Measurements from ENCODE around the gene EDEM3. TPM values are rescaled to one million over a fixed set of nuclear protein-coding genes. Genes with fewer than 3 reads are reported as not detected.

EDEM3 gene
- total RNA-seq, 1 experiment from 2014 or later, result 10.6 TPM

DNA sequence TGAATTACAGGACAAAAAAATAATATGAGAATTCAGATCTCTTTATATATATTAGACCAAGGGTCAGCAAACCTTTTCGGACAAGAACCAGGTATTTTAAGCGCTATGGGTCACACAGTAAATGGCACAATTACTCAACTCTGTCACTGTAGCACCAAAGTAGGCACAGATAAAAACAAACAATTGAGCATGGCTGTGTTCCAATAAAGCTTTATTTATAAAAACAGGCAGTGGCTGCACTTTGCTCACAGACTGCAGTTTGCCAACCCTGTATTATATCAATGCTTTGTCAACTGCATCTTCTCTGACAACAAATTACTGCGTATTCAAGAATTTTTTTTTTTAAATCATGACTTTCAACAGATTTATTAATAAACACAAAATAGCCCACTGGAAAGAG, 29.8 kb downstream of the EDEM3 start (continued):
- TF ChIP-seq, protein P1, sequence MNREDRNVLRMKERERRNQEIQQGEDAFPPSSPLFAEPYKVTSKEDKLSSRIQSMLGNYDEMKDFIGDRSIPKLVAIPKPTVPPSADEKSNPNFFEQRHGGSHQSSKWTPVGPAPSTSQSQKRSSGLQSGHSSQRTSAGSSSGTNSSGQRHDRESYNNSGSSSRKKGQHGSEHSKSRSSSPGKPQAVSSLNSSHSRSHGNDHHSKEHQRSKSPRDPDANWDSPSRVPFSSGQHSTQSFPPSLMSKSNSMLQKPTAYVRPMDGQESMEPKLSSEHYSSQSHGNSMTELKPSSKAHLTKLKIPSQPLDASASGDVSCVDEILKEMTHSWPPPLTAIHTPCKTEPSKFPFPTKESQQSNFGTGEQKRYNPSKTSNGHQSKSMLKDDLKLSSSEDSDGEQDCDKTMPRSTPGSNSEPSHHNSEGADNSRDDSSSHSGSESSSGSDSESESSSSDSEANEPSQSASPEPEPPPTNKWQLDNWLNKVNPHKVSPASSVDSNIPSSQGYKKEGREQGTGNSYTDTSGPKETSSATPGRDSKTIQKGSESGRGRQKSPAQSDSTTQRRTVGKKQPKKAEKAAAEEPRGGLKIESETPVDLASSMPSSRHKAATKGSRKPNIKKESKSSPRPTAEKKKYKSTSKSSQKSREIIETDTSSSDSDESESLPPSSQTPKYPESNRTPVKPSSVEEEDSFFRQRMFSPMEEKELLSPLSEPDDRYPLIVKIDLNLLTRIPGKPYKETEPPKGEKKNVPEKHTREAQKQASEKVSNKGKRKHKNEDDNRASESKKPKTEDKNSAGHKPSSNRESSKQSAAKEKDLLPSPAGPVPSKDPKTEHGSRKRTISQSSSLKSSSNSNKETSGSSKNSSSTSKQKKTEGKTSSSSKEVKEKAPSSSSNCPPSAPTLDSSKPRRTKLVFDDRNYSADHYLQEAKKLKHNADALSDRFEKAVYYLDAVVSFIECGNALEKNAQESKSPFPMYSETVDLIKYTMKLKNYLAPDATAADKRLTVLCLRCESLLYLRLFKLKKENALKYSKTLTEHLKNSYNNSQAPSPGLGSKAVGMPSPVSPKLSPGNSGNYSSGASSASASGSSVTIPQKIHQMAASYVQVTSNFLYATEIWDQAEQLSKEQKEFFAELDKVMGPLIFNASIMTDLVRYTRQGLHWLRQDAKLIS (CRISPR knock-in tag; IDR thresholded peaks at IDR 0.05; ENCODE audit: borderline replicate concordance), result no peak
- no peak for TF ChIP-seq ZNF121 (CRISPR knock-in tag; IDR thresholded peaks at IDR 0.05)

DNA sequence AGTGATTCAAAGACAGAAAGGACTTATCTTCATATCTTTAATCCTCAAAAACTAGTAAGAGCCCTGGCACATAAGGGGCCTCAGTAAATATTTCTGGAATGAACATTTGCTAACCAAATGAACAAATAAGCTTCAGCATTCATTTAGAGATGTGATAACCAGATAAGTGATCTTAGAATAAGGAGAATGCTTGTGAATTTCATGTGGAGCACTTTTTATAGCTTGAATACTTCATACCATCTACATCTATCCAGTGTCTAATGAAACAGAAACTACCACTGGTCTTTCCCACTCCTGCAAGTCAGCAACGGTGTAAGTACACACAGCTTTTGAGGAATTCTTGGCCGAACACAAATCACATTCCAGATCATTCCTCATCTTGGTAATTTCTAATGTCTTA, 38.5 kb downstream of the EDEM3 start:
- CTCF ChIA-PET, result no interaction called here
- ATAC-seq, result no peak
- H3K27ac Mint-ChIP-seq, result no peak overlapping the region
- H3K4me3 Mint-ChIP-seq, result no peak overlapping the region
- no peaks in the 10 kb centered on the region; the same call in 1 of the 2 replicates for H3K36me3 Mint-ChIP-seq
- no peaks in the 10 kb centered on the region for H3K27me3 Mint-ChIP-seq (ENCODE audit: low read depth)
- H3K4me1 Mint-ChIP-seq, result no peaks in the 10 kb centered on the region
- DNase-seq (ENCODE audit: low spot score), result no peak
- H3K9me3 Mint-ChIP-seq, result no peaks in the 10 kb centered on the region
- POLR2A ChIA-PET, result no interaction called here
- TF ChIP-seq GRHL2 (CRISPR knock-in tag; IDR thresholded peaks at IDR 0.05; ENCODE audit: insufficient replicate concordance, severe bottlenecking), result no peak
- TF ChIP-seq, protein P2, sequence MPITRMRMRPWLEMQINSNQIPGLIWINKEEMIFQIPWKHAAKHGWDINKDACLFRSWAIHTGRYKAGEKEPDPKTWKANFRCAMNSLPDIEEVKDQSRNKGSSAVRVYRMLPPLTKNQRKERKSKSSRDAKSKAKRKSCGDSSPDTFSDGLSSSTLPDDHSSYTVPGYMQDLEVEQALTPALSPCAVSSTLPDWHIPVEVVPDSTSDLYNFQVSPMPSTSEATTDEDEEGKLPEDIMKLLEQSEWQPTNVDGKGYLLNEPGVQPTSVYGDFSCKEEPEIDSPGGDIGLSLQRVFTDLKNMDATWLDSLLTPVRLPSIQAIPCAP (CRISPR knock-in tag; IDR thresholded peaks at IDR 0.05), result no peak
- no peak for TF ChIP-seq NR1H2 (CRISPR knock-in tag; IDR thresholded peaks at IDR 0.05)
- TF ChIP-seq NFE2L1 (CRISPR knock-in tag; IDR thresholded peaks at IDR 0.05), result no peak
- no peak for TF ChIP-seq JAZF1 (CRISPR knock-in tag; IDR thresholded peaks at IDR 0.05)
- TF ChIP-seq TEAD4 (CRISPR knock-in tag; IDR thresholded peaks at IDR 0.05), result no peak
- TF ChIP-seq ZNF396 (CRISPR knock-in tag; IDR thresholded peaks at IDR 0.05; ENCODE audit: borderline replicate concordance), result no peak
- TF ChIP-seq, protein P3, sequence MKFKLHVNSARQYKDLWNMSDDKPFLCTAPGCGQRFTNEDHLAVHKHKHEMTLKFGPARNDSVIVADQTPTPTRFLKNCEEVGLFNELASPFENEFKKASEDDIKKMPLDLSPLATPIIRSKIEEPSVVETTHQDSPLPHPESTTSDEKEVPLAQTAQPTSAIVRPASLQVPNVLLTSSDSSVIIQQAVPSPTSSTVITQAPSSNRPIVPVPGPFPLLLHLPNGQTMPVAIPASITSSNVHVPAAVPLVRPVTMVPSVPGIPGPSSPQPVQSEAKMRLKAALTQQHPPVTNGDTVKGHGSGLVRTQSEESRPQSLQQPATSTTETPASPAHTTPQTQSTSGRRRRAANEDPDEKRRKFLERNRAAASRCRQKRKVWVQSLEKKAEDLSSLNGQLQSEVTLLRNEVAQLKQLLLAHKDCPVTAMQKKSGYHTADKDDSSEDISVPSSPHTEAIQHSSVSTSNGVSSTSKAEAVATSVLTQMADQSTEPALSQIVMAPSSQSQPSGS (CRISPR knock-in tag; IDR thresholded peaks at IDR 0.05; ENCODE audit: borderline replicate concordance, low read depth), result no peak
- no peak for TF ChIP-seq SP1 (CRISPR knock-in tag; conservative IDR thresholded peaks at IDR 0.05)
- TF ChIP-seq, protein P4, sequence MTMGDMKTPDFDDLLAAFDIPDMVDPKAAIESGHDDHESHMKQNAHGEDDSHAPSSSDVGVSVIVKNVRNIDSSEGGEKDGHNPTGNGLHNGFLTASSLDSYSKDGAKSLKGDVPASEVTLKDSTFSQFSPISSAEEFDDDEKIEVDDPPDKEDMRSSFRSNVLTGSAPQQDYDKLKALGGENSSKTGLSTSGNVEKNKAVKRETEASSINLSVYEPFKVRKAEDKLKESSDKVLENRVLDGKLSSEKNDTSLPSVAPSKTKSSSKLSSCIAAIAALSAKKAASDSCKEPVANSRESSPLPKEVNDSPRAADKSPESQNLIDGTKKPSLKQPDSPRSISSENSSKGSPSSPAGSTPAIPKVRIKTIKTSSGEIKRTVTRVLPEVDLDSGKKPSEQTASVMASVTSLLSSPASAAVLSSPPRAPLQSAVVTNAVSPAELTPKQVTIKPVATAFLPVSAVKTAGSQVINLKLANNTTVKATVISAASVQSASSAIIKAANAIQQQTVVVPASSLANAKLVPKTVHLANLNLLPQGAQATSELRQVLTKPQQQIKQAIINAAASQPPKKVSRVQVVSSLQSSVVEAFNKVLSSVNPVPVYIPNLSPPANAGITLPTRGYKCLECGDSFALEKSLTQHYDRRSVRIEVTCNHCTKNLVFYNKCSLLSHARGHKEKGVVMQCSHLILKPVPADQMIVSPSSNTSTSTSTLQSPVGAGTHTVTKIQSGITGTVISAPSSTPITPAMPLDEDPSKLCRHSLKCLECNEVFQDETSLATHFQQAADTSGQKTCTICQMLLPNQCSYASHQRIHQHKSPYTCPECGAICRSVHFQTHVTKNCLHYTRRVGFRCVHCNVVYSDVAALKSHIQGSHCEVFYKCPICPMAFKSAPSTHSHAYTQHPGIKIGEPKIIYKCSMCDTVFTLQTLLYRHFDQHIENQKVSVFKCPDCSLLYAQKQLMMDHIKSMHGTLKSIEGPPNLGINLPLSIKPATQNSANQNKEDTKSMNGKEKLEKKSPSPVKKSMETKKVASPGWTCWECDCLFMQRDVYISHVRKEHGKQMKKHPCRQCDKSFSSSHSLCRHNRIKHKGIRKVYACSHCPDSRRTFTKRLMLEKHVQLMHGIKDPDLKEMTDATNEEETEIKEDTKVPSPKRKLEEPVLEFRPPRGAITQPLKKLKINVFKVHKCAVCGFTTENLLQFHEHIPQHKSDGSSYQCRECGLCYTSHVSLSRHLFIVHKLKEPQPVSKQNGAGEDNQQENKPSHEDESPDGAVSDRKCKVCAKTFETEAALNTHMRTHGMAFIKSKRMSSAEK (CRISPR knock-in tag; IDR thresholded peaks at IDR 0.05; ENCODE audit: borderline replicate concordance), result no peak
- TF ChIP-seq RORB (CRISPR knock-in tag; IDR thresholded peaks at IDR 0.05), result no peak
- TF ChIP-seq ZNF416 (CRISPR knock-in tag; IDR thresholded peaks at IDR 0.05), result no peak
- no peak for TF ChIP-seq CBFB (CRISPR knock-in tag; IDR thresholded peaks at IDR 0.05; ENCODE audit: low read depth)
- no peak for TF ChIP-seq SOX15 (CRISPR knock-in tag; IDR thresholded peaks at IDR 0.05)
- no peak for TF ChIP-seq ZNF671 (CRISPR knock-in tag; IDR thresholded peaks at IDR 0.05)
- TF ChIP-seq PRRX2 (CRISPR knock-in tag; IDR thresholded peaks at IDR 0.05), result no peak
- TF ChIP-seq, protein P5, sequence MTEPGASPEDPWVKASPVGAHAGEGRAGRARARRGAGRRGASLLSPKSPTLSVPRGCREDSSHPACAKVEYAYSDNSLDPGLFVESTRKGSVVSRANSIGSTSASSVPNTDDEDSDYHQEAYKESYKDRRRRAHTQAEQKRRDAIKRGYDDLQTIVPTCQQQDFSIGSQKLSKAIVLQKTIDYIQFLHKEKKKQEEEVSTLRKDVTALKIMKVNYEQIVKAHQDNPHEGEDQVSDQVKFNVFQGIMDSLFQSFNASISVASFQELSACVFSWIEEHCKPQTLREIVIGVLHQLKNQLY (CRISPR knock-in tag; IDR thresholded peaks at IDR 0.05), result no peak
- TF ChIP-seq, protein P6, sequence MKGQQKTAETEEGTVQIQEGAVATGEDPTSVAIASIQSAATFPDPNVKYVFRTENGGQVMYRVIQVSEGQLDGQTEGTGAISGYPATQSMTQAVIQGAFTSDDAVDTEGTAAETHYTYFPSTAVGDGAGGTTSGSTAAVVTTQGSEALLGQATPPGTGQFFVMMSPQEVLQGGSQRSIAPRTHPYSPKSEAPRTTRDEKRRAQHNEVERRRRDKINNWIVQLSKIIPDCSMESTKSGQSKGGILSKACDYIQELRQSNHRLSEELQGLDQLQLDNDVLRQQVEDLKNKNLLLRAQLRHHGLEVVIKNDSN (CRISPR knock-in tag; IDR thresholded peaks at IDR 0.05), result no peak
- TF ChIP-seq ATF1 (CRISPR knock-in tag; IDR thresholded peaks at IDR 0.05), result no peak
- TF ChIP-seq, protein P7, sequence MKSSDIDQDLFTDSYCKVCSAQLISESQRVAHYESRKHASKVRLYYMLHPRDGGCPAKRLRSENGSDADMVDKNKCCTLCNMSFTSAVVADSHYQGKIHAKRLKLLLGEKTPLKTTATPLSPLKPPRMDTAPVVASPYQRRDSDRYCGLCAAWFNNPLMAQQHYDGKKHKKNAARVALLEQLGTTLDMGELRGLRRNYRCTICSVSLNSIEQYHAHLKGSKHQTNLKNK (CRISPR knock-in tag; IDR thresholded peaks at IDR 0.05), result no peak
